Measurements from ENCODE around the gene DCTN1.

DCTN1 gene

DNA sequence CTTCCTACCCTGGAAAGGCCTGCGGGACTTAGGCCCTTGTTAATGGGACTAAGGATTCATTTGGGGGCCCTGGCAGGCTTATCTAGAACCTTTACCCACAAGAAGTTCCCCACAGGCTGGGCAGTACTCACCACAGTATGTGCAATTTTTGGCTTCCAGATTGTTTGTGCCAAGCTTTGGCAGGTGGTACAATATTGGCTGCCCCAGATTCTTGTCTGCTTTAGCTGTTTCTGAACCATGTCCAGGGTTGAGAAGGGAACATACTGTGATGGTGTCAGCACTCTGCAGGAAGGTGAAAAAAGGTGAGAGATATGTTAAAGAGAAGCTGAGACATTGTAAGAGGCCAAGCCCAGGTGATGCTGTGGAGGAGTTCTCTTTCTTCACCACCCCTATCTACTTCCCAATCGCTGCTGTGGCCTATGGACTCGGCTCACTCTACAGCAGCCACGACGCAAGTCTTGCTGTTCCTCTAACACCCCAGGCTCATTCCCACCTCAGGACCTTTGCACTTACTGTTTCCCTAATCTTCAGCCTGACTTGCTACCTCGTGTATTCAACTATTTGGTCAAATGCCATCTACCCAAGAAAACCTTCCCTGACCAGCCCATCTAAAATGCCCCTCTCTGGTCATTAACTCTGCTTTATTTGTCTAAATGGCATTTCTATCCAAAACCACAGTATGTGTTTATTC lies 46.1 kb downstream of the DCTN1 start:
- no peak for DNase-seq (ENCODE audit: low spot score)
- no peak overlapping the region for H3K27ac ChIP-seq
- ChIA-PET POLR2A (ENCODE audit: low non-redundant PET) (no interaction called here), CTCF (interaction anchor here (0.6 to 2.3 kb wide), 16 partner anchors 9 to 510 kb away, joined by 3 to 27 read pairs (median 6); partner anchors contain the start of gene SLC4A5)
- TF ChIP-seq CTCF (conservative IDR thresholded peaks at IDR 0.05; ENCODE audit: low read depth) = no peak

DNA sequence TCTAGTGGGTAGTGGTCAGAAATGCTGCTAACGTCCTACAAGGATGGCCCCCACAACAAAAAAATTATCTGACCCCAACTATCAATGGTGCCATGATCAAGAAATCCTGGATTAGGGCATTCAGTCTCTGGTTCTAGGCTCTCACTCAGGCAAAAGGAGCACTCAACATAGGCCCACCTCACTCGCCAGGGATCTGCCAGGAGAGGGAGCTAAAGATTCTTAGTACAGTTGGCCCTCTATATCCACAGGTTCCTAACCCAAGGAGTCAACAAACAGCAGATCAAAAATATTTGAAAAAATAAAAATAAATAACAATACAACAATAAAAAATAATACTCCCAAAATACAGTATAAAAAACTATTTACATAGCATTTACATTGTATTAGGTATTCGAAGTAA lies 46.9 kb downstream of the DCTN1 start:
- CTCF ChIA-PET = interaction anchor here (0.6 to 0.7 kb wide), 4 partner anchors 14 to 797 kb away, joined by 3 to 4 read pairs (median 3); no protein-coding TSS in a partner anchor
- TF ChIP-seq CTCF (conservative IDR thresholded peaks at IDR 0.05; ENCODE audit: low read depth) = no peak
- DNase-seq (ENCODE audit: low spot score) = no peak
- no peak overlapping the region for H3K27ac ChIP-seq
- POLR2A ChIA-PET (ENCODE audit: low non-redundant PET) = no interaction called here

GRCh38 chr2:74332550-74333174 lies 47.4 kb downstream of the DCTN1 start:
- POLR2A ChIA-PET (ENCODE audit: low non-redundant PET) = interaction anchor here (0.8 kb wide), 1 partner anchor 90 kb away, joined by 5 read pairs; no protein-coding TSS in a partner anchor
- no peak for DNase-seq (ENCODE audit: low spot score)
- CTCF ChIA-PET = interaction anchor here (0.6 to 0.7 kb wide), 2 partner anchors 14 to 18 kb away, joined by 3 to 4 read pairs; no protein-coding TSS in a partner anchor
- no peak overlapping the region for H3K27ac ChIP-seq
- TF ChIP-seq CTCF (conservative IDR thresholded peaks at IDR 0.05; ENCODE audit: low read depth) = no peak

- no peak for TF ChIP-seq CTCF (conservative IDR thresholded peaks at IDR 0.05; ENCODE audit: low read depth)
- DNase-seq (ENCODE audit: low spot score) = no peak
- H3K27ac ChIP-seq = no peak overlapping the region
- ChIA-PET POLR2A (ENCODE audit: low non-redundant PET) (no interaction called here), CTCF (no interaction called here)
These were observed 51.5 kb downstream of the DCTN1 start for GRCh38 chr2:74328573-74328972.

DNA sequence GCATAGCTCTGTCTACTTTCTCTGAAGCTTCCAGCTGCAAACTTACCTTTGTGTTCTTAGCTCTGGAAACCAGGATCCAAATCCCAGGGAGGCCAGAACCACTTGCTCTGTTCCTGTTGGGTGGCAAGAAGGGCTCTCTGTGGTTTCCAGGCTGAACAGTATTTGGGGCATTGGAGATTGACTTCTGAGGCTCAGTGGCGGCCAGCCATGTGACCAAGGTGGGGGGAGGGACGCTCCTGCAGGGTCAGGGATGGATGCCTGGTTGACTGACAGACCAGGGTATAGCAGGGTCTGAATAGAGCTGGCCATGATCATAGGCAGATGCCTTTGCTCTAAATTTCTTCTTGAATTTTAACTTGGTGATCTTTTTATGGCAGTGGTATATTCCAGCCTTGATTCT lies 52.0 kb downstream of the DCTN1 start:
- H3K27ac ChIP-seq = no peak overlapping the region
- DNase-seq (ENCODE audit: low spot score) = no peak
- no peak for TF ChIP-seq CTCF (conservative IDR thresholded peaks at IDR 0.05; ENCODE audit: low read depth)
- CTCF ChIA-PET = no interaction called here
- POLR2A ChIA-PET (ENCODE audit: low non-redundant PET) = no interaction called here

GRCh38 chr2:74327627-74328026 lies 52.5 kb downstream of the DCTN1 start:
- TF ChIP-seq CTCF (conservative IDR thresholded peaks at IDR 0.05; ENCODE audit: low read depth) = no peak
- no peak for DNase-seq (ENCODE audit: low spot score)
- ChIA-PET POLR2A (ENCODE audit: low non-redundant PET) (no interaction called here), CTCF (no interaction called here)
- H3K27ac ChIP-seq = no peak overlapping the region

Measured in RWPE1 (cell line).